GM21390 (cell line): ENCODE results near the gene PALD1.
"Not testable (repeated sequence)": the region's sequence is repeated elsewhere in the genome, so short reads cannot be mapped to it uniquely, and the experiment has no call there.

Experiments used
- ATAC-seq: cut with Tn5 transposase; IDR thresholded peaks from one replicate; pipeline ENCODE4 v1.9.1; 2021; ENCODE audit not compliant: unreplicated experiment

PALD1 gene

GRCh38 chr10:70481831-70482530 is 3.4 kb downstream of the PALD1 start:
- no peak for ATAC-seq

- ATAC-seq = no peak
Measured at GRCh38 chr10:70482982-70483760, 4.6 kb downstream of the PALD1 start.

- ATAC-seq = not testable (repeated sequence)
Measured at GRCh38 chr10:70483872-70484271, 5.3 kb downstream of the PALD1 start.

GRCh38 chr10:70487824-70488223 is 9.3 kb downstream of the PALD1 start:
- no peak for ATAC-seq

- no peak for ATAC-seq
Measured at GRCh38 chr10:70490142-70490541, 11.6 kb downstream of the PALD1 start.

- ATAC-seq = no peak
Measured at GRCh38 chr10:70491614-70492013, 13.0 kb downstream of the PALD1 start.

GRCh38 chr10:70492786-70493659 is 14.5 kb downstream of the PALD1 start:
- peak; percentile 34 for ATAC-seq

GRCh38 chr10:70493660-70494234 is 15.2 kb downstream of the PALD1 start:
- peak; percentile 71 for ATAC-seq

GRCh38 chr10:70494536-70494935 is 16.0 kb downstream of the PALD1 start:
- peak; percentile 22 for ATAC-seq

- ATAC-seq = peak; percentile 21
Measured at GRCh38 chr10:70494966-70495365, 16.4 kb downstream of the PALD1 start.

GRCh38 chr10:70495691-70496261 is 17.2 kb downstream of the PALD1 start:
- no peak for ATAC-seq

- no peak for ATAC-seq
Measured at GRCh38 chr10:70496341-70497119, 18.0 kb downstream of the PALD1 start.

- ATAC-seq = no peak
Measured at GRCh38 chr10:70497120-70497545, 18.6 kb downstream of the PALD1 start.

- no peak for ATAC-seq
Measured at GRCh38 chr10:70498970-70499835, 20.6 kb downstream of the PALD1 start.

- no peak for ATAC-seq
Measured at GRCh38 chr10:70499836-70500167, 21.2 kb downstream of the PALD1 start.

- ATAC-seq = no peak
Measured at GRCh38 chr10:70500368-70500767, 21.8 kb downstream of the PALD1 start.

GRCh38 chr10:70500812-70501301 is 22.3 kb downstream of the PALD1 start:
- no peak for ATAC-seq

- ATAC-seq = no peak
Measured at GRCh38 chr10:70502406-70502805, 23.8 kb downstream of the PALD1 start.

GRCh38 chr10:70503776-70504175 is 25.2 kb downstream of the PALD1 start:
- no peak for ATAC-seq
